OCI-LY1 (cell line): ENCODE results near the gene DLG1.

Experiments
- H2AFZ ChIP-seq: fragments of 200-600 bp; sonication (generic), shearing (Covaris generic); 2 replicates; pipeline ENCODE4 v1.6.0; 2014; ENCODE audit warnings: antibody characterized with exemption, mild to moderate bottlenecking, low read length
- H3F3A ChIP-seq: fragments of 200-600 bp; sonication (generic), shearing (Covaris generic); 2 replicates; pipeline ENCODE4 v1.6.0; 2014; ENCODE audit warnings: mild to moderate bottlenecking, antibody characterized with exemption, low read length, moderate library complexity; ENCODE audit not compliant: insufficient read depth
- H3K27ac ChIP-seq: fragments of 200-600 bp; sonication (generic); 2 replicates; pipeline ENCODE4 v1.5.1; 2014; ENCODE audit warnings: low read length, mixed run types, mild to moderate bottlenecking, low read depth; ENCODE audit not compliant: poor library complexity, severe bottlenecking
- H3K27me3 ChIP-seq: fragments of 200-600 bp; sonication (generic); 2 replicates; pipeline ENCODE4 v1.6.0; 2014; ENCODE audit warnings: antibody characterized with exemption, mild to moderate bottlenecking, low read length, moderate library complexity; ENCODE audit not compliant: insufficient read depth
- H3K36me3 ChIP-seq: fragments of 200-600 bp; sonication (generic); 2 replicates; pipeline ENCODE4 v1.6.1; 2014; ENCODE audit warnings: mild to moderate bottlenecking, antibody characterized with exemption, low read length, moderate library complexity, mixed read lengths; ENCODE audit not compliant: insufficient read depth
- H3K4me1 ChIP-seq: fragments of 200-600 bp; sonication (generic); 2 replicates; pipeline ENCODE4 v1.5.1; 2014; ENCODE audit warnings: mild to moderate bottlenecking, low read length, moderate library complexity; ENCODE audit not compliant: insufficient read depth, severe bottlenecking
- H3K4me2 ChIP-seq: fragments of 200-600 bp; sonication (generic), shearing (Covaris generic); 2 replicates; pipeline ENCODE4 v1.6.1; 2014; ENCODE audit warnings: low read length
- H3K4me3 ChIP-seq: fragments of 200-600 bp; sonication (generic); 2 replicates; pipeline ENCODE4 v1.5.1; 2014; ENCODE audit warnings: low read length, low read depth, mild to moderate bottlenecking, mixed read lengths; ENCODE audit not compliant: poor library complexity, severe bottlenecking
- H3K79me2 ChIP-seq: fragments of 200-600 bp; shearing (Covaris generic); 2 replicates; pipeline ENCODE4 v1.6.1; 2016; ENCODE audit warnings: mixed run types, low read length, mixed read lengths; ENCODE audit not compliant: insufficient read depth
- H3K9ac ChIP-seq: fragments of 200-600 bp; sonication (generic), shearing (Covaris generic); 2 replicates; pipeline ENCODE4 v1.6.1; 2014; ENCODE audit warnings: mild to moderate bottlenecking, low read length, mixed read lengths
- H3K9me2 ChIP-seq: fragments of 200-600 bp; sonication (generic), shearing (Covaris generic); 2 replicates; pipeline ENCODE4 v1.6.1; 2014; ENCODE audit warnings: low read depth, mild to moderate bottlenecking, low read length, mixed read lengths
- H3K9me3 ChIP-seq: fragments of 200-600 bp; shearing (Covaris generic); 2 replicates; pipeline ENCODE4 v1.6.1; 2014; ENCODE audit warnings: low read length, mixed read lengths
- H4K20me1 ChIP-seq: fragments of 200-600 bp; sonication (generic), shearing (Covaris generic); 2 replicates; pipeline ENCODE4 v1.6.0; 2016; ENCODE audit warnings: mild to moderate bottlenecking, low read length; ENCODE audit not compliant: insufficient read depth
- CTCF ChIP-seq: fragments of 200-600 bp; sonication (generic), shearing (Covaris generic); IDR thresholded peaks from 2 replicates; pipeline ENCODE4 v1.5.1; 2017; ENCODE audit warnings: mild to moderate bottlenecking, antibody characterized with exemption, low read length, moderate library complexity, mixed read lengths
- EZH2 ChIP-seq: fragments of 200-600 bp; sonication (generic), shearing (Covaris generic); IDR thresholded peaks from 2 replicates; pipeline ENCODE4 v1.8.0; 2017; ENCODE audit warnings: borderline replicate concordance, mixed run types, mild to moderate bottlenecking, antibody characterized with exemption, low read length, moderate library complexity, mixed read lengths

The DLG1 gene

GRCh38 chr3:197028728-197029510 lies 269.5 kb downstream of the DLG1 start:
- Histone ChIP-seq H3K36me3 (no peaks in the 10 kb centered on the region), H2AFZ (peak overlapping the region; percentile 48; the same call in 1 of the 2 replicates), H3K4me2 (peak overlapping the region; percentile 76), H3K4me3 (peak overlapping the region; percentile 71), H3K9me3 (no peaks in the 10 kb centered on the region), H3K9me2 (no peaks in the 10 kb centered on the region), H4K20me1 (no peaks in the 10 kb centered on the region), H3K27ac (no peak overlapping the region), H3K9ac (peak overlapping the region; percentile 68), H3F3A (no peaks in the 10 kb centered on the region), H3K4me1 (peaks cover 26% of the 10 kb centered on the region), H3K27me3 (peaks cover 19% of the 10 kb centered on the region), H3K79me2 (no peaks in the 10 kb centered on the region)
- TF ChIP-seq EZH2 (no peak), CTCF (no peak)

- Histone ChIP-seq H3K4me1 (peaks cover 34% of the 10 kb centered on the region), H3K79me2 (no peaks in the 10 kb centered on the region), H3F3A (no peaks in the 10 kb centered on the region), H3K36me3 (no peaks in the 10 kb centered on the region), H3K4me3 (peak overlapping the region; percentile 71), H3K9me2 (no peaks in the 10 kb centered on the region), H2AFZ (no peak overlapping the region), H3K9me3 (no peaks in the 10 kb centered on the region), H3K27ac (no peak overlapping the region), H3K27me3 (peaks cover 19% of the 10 kb centered on the region), H4K20me1 (no peaks in the 10 kb centered on the region), H3K4me2 (peak overlapping the region; percentile 76), H3K9ac (peak overlapping the region; percentile 68; the same call in 1 of the 2 replicates)
- TF ChIP-seq CTCF (no peak), EZH2 (no peak)
Measured at GRCh38 chr3:197027896-197028727, 270.3 kb downstream of the DLG1 start.

GRCh38 chr3:197027151-197027895 lies 271.1 kb downstream of the DLG1 start:
- no peaks in the 10 kb centered on the region for H3K36me3 ChIP-seq
- no peak overlapping the region for H2AFZ ChIP-seq
- no peaks in the 10 kb centered on the region for H4K20me1 ChIP-seq
- no peaks in the 10 kb centered on the region for H3K79me2 ChIP-seq
- TF ChIP-seq EZH2 (no peak), CTCF (no peak)
- no peak overlapping the region for H3K9ac ChIP-seq
- peaks cover 22% of the 10 kb centered on the region for H3K27me3 ChIP-seq
- no peak overlapping the region for H3K4me3 ChIP-seq
- H3K27ac ChIP-seq = no peak overlapping the region
- peaks cover 42% of the 10 kb centered on the region for H3K4me1 ChIP-seq
- H3K4me2 ChIP-seq = no peak overlapping the region
- H3F3A ChIP-seq = no peaks in the 10 kb centered on the region
- H3K9me3 ChIP-seq = no peaks in the 10 kb centered on the region
- no peaks in the 10 kb centered on the region for H3K9me2 ChIP-seq
